Activated naive CD8-positive, alpha-beta T cell treated with anti-CD3 and anti-CD28 coated beads for 36 hours (primary cell): ENCODE data around the gene ADRA2C. TPM values are rescaled to one million over a fixed set of nuclear protein-coding genes. Genes with fewer than 3 reads are reported as not detected.

ENCODE experiments used
- DNase-seq: peaks from one replicate; pipeline ENCODE4 v3.0.0; 2021
- H3K27ac Mint-ChIP-seq: one replicate; pipeline ENCODE4 v1.8.0; 2022; ENCODE audit warnings: mild to moderate bottlenecking, moderate library complexity, mixed read lengths
- H3K27me3 Mint-ChIP-seq: one replicate; pipeline ENCODE4 v1.8.0; 2022; ENCODE audit warnings: mild to moderate bottlenecking, mixed read lengths
- H3K36me3 Mint-ChIP-seq: one replicate; pipeline ENCODE4 v1.8.0; 2021; ENCODE audit warnings: mild to moderate bottlenecking, mixed read lengths
- H3K4me1 Mint-ChIP-seq: one replicate; pipeline ENCODE4 v1.8.0; 2021; ENCODE audit warnings: mixed read lengths
- H3K4me3 Mint-ChIP-seq: one replicate; pipeline ENCODE4 v1.8.0; 2022; ENCODE audit warnings: mild to moderate bottlenecking, moderate library complexity, mixed read lengths
- H3K9me3 Mint-ChIP-seq: one replicate; pipeline ENCODE4 v1.8.0; 2022; ENCODE audit warnings: mixed read lengths
- total RNA-seq, 2 experiments: library from RNA; stranded (reverse); gene quantifications; one replicate each; pipeline ENCODE4 v1.2.3, GENCODE V29; 2021

ADRA2C gene
- total RNA-seq, 2 experiments from 2014 or later = not detected

- no peak overlapping the region for H3K4me3 Mint-ChIP-seq
- no peak overlapping the region for H3K27ac Mint-ChIP-seq
- H3K9me3 Mint-ChIP-seq = no peaks in the 10 kb centered on the region
- DNase-seq = no peak
- no peaks in the 10 kb centered on the region for H3K36me3 Mint-ChIP-seq
- H3K27me3 Mint-ChIP-seq = peaks cover 6% of the 10 kb centered on the region
- no peaks in the 10 kb centered on the region for H3K4me1 Mint-ChIP-seq
Observed at GRCh38 chr4:3802571-3803474, 36.6 kb downstream of the ADRA2C start.

- Mint-ChIP-seq H3K4me3 (no peak overlapping the region), H3K27ac (no peak overlapping the region), H3K36me3 (no peaks in the 10 kb centered on the region), H3K27me3 (peaks cover 12% of the 10 kb centered on the region), H3K9me3 (no peaks in the 10 kb centered on the region), H3K4me1 (no peaks in the 10 kb centered on the region)
- DNase-seq = no peak
Observed at GRCh38 chr4:3803475-3803847, 37.3 kb downstream of the ADRA2C start.

- no peaks in the 10 kb centered on the region for H3K36me3 Mint-ChIP-seq
Observed at GRCh38 chr4:3803946-3804345, 37.8 kb downstream of the ADRA2C start.

GRCh38 chr4:3805026-3805425 is 38.8 kb downstream of the ADRA2C start:
- Mint-ChIP-seq H3K4me1 (no peaks in the 10 kb centered on the region), H3K9me3 (no peaks in the 10 kb centered on the region), H3K4me3 (no peak overlapping the region), H3K27me3 (peaks cover 13% of the 10 kb centered on the region), H3K27ac (no peak overlapping the region), H3K36me3 (no peaks in the 10 kb centered on the region)
- DNase-seq = no peak

More at GRCh38 chr4:3803946-3804345, 37.8 kb downstream of the ADRA2C start:
- H3K4me1 Mint-ChIP-seq = no peaks in the 10 kb centered on the region
- no peaks in the 10 kb centered on the region for H3K9me3 Mint-ChIP-seq
- H3K27ac Mint-ChIP-seq = no peak overlapping the region
- peaks cover 17% of the 10 kb centered on the region for H3K27me3 Mint-ChIP-seq
- H3K4me3 Mint-ChIP-seq = no peak overlapping the region
- no peak for DNase-seq

GRCh38 chr4:3805731-3806130 is 39.5 kb downstream of the ADRA2C start:
- Mint-ChIP-seq H3K27me3 (peaks cover 13% of the 10 kb centered on the region), H3K27ac (no peak overlapping the region), H3K4me1 (no peaks in the 10 kb centered on the region), H3K4me3 (no peak overlapping the region), H3K36me3 (no peaks in the 10 kb centered on the region), H3K9me3 (no peaks in the 10 kb centered on the region)
- DNase-seq = no peak

- Mint-ChIP-seq H3K27ac (no peak overlapping the region), H3K9me3 (no peaks in the 10 kb centered on the region), H3K4me3 (no peak overlapping the region), H3K36me3 (no peaks in the 10 kb centered on the region), H3K27me3 (peaks cover 13% of the 10 kb centered on the region), H3K4me1 (no peaks in the 10 kb centered on the region)
- DNase-seq = no peak
Observed at GRCh38 chr4:3807311-3807710, 41.1 kb downstream of the ADRA2C start.

- no peak for DNase-seq
- H3K4me3 Mint-ChIP-seq = no peak overlapping the region
- peaks cover 13% of the 10 kb centered on the region for H3K27me3 Mint-ChIP-seq
- H3K27ac Mint-ChIP-seq = no peak overlapping the region
- no peaks in the 10 kb centered on the region for H3K9me3 Mint-ChIP-seq
- no peaks in the 10 kb centered on the region for H3K36me3 Mint-ChIP-seq
- no peaks in the 10 kb centered on the region for H3K4me1 Mint-ChIP-seq
Observed at GRCh38 chr4:3807822-3808496, 41.8 kb downstream of the ADRA2C start.

- Mint-ChIP-seq H3K27me3 (peaks cover 13% of the 10 kb centered on the region), H3K9me3 (no peaks in the 10 kb centered on the region), H3K27ac (no peak overlapping the region), H3K4me3 (no peak overlapping the region), H3K36me3 (no peaks in the 10 kb centered on the region), H3K4me1 (no peaks in the 10 kb centered on the region)
- DNase-seq = no peak
Observed at GRCh38 chr4:3808597-3808996, 42.4 kb downstream of the ADRA2C start.

GRCh38 chr4:3809028-3809427 is 42.8 kb downstream of the ADRA2C start:
- Mint-ChIP-seq H3K27me3 (peaks cover 13% of the 10 kb centered on the region), H3K36me3 (no peaks in the 10 kb centered on the region), H3K4me3 (no peak overlapping the region), H3K27ac (no peak overlapping the region), H3K4me1 (no peaks in the 10 kb centered on the region), H3K9me3 (no peaks in the 10 kb centered on the region)
- DNase-seq = no peak

GRCh38 chr4:3809451-3810110 is 43.4 kb downstream of the ADRA2C start:
- Mint-ChIP-seq H3K9me3 (no peaks in the 10 kb centered on the region), H3K36me3 (no peaks in the 10 kb centered on the region), H3K4me1 (no peaks in the 10 kb centered on the region), H3K27ac (no peak overlapping the region), H3K4me3 (no peak overlapping the region), H3K27me3 (peaks cover 13% of the 10 kb centered on the region)
- DNase-seq = no peak

GRCh38 chr4:3810111-3810680 is 44.0 kb downstream of the ADRA2C start:
- Mint-ChIP-seq H3K4me1 (no peaks in the 10 kb centered on the region), H3K27me3 (peaks cover 13% of the 10 kb centered on the region), H3K9me3 (no peaks in the 10 kb centered on the region), H3K36me3 (no peaks in the 10 kb centered on the region), H3K4me3 (no peak overlapping the region), H3K27ac (no peak overlapping the region)
- no peak for DNase-seq

- Mint-ChIP-seq H3K27me3 (peaks cover 13% of the 10 kb centered on the region), H3K4me1 (no peaks in the 10 kb centered on the region), H3K4me3 (no peak overlapping the region), H3K27ac (no peak overlapping the region), H3K9me3 (no peaks in the 10 kb centered on the region), H3K36me3 (no peaks in the 10 kb centered on the region)
- DNase-seq = no peak
Observed at GRCh38 chr4:3810796-3811485, 44.8 kb downstream of the ADRA2C start.

- H3K27me3 Mint-ChIP-seq = peaks cover 13% of the 10 kb centered on the region
- H3K4me1 Mint-ChIP-seq = no peaks in the 10 kb centered on the region
- H3K4me3 Mint-ChIP-seq = no peak overlapping the region
- H3K36me3 Mint-ChIP-seq = no peaks in the 10 kb centered on the region
- DNase-seq = no peak
- H3K9me3 Mint-ChIP-seq = no peaks in the 10 kb centered on the region
- no peak overlapping the region for H3K27ac Mint-ChIP-seq
Observed at GRCh38 chr4:3811621-3812020, 45.4 kb downstream of the ADRA2C start.

- no peak overlapping the region for H3K4me3 Mint-ChIP-seq
- H3K27me3 Mint-ChIP-seq = peaks cover 13% of the 10 kb centered on the region
- DNase-seq = no peak
- H3K27ac Mint-ChIP-seq = no peak overlapping the region
- no peaks in the 10 kb centered on the region for H3K36me3 Mint-ChIP-seq
- no peaks in the 10 kb centered on the region for H3K9me3 Mint-ChIP-seq
- H3K4me1 Mint-ChIP-seq = no peaks in the 10 kb centered on the region
Observed at GRCh38 chr4:3812211-3812934, 46.2 kb downstream of the ADRA2C start.
